GM18520 (cell line): ENCODE results near the gene TBC1D30.

ENCODE experiments used
- ATAC-seq: cut with Tn5 transposase; IDR thresholded peaks from one replicate; pipeline ENCODE4 v1.9.1; 2021; ENCODE audit not compliant: unreplicated experiment

The TBC1D30 gene

DNA sequence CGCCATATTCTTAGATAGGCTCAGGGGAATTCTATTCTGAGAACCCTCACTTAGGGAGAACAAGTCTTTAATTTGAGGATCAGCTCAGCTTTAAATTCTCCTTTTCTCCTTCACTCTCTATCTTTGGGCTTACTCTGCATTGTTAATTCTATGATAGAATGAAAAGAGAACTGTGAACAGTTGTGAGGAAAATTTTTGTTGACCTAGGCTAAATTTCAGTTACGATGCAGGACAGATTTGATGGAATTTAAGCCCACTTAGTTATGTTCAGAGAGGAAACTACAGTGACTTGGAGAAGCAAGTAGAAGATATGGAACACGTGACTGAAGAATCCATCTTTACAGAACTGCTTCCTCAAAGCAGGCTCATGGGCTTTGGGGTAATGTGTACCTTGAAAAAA lies 82.7 kb downstream of the TBC1D30 start:
- ATAC-seq: no peak

DNA sequence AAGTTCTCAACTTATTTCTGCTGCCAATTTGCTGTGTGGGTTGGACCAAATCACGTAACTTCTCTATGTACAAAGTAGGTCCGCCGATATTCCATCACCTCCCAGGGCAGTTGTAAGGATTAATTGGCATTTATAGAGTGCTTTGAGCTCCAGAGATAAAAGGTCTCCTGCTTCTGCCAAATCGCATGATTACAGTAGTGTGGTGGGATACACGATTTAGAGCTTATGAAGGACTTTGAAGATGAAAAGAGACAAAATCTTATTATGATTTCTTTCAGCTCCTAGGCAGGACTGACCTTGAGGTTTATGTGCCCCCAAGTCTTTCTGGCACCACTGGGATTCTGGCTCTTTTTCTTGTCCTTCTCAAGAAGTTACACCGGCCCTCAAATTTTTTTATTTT lies 84.7 kb downstream of the TBC1D30 start:
- no peak for ATAC-seq

DNA sequence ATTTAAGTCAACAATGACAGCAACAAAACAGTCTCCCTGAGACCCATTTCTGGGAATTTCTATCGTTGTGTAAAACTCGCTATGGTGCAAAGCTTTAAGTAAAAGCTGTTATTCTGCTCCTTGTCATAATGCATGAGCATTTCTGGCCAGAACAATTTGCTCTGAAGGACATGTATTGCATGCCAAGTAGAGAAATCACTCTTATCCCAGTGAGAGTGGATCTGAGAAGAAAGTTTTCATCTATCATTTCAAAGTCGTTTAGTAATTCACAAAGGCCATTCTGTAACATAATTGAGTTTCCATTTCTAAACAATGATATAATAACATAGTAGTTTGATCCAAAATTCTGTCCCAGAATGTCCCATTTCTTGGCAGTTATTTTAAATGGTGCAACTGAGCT lies 86.6 kb downstream of the TBC1D30 start:
- ATAC-seq: no peak

DNA sequence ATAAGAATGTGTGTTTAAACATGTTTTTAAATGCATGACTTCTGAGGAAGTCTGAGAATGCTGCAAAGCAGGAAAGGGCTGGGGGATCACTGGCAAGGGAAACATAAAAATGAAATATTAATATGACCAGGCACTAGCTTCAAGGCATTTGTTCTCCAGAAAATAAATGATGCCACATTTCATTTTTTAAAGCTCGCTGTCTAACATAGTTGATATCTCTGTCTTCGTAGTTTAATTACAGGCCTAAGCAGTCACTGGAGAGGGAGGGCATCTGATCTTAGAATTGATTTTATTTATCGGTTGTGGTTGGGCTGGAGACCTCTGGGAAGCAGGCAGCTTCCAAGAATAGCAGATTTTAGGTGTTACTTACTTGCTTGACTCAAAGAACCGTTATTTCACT lies 87.5 kb downstream of the TBC1D30 start:
- ATAC-seq: no peak

DNA sequence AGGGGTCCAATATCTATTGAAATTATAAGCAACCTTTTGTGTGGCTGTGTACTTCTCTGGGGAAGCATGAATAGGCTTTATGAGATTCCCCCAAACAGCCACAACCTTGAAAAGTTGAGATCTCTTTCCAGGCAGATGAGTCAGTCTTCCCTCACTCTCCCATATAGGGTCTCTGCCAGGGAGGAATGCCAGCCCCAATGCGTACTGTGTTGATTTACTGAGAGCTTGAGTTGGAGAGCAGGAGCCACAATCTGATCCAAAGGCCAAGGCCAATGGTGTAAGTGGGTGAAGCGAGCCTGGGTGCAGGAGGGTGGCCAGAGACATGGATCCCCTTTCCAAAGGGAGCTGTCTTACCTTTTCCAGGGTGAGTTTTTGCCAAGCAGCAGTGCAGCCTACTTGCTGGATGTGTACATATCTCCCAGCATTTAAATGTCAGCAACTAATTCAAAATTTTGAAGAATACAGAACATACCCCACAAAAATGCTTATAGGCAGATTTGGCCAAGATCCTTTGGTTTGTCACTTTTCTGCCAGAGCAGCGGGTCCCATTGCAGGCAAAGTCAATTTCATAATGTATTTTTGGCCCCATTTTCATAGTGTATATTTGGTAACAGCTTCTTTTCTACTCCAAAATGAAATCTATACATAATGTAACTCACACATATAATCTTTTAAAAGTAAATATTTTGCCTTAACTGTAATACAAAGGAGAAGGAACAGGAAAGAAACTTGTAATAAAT lies 88.2 kb downstream of the TBC1D30 start:
- ATAC-seq: no peak

DNA sequence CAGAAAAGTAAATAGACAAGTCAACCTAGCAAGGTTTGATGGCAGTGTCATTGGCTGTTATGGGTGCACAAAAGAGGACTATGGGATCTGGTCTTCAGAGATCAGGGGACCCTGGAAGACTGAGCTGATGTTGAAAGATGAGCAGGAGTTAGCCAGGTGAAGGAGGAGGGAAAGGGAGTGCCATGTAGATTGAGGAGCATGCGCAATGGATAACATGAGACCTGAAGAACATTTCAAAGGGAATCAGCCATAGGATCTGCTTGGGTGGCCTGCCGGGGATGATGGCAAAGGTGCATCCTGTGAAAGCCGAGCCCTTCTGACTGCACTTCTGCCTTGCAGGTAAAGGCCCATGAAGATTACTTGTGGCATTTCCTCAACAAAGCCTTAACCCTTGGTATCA lies 90.8 kb downstream of the TBC1D30 start:
- ATAC-seq: no peak

DNA sequence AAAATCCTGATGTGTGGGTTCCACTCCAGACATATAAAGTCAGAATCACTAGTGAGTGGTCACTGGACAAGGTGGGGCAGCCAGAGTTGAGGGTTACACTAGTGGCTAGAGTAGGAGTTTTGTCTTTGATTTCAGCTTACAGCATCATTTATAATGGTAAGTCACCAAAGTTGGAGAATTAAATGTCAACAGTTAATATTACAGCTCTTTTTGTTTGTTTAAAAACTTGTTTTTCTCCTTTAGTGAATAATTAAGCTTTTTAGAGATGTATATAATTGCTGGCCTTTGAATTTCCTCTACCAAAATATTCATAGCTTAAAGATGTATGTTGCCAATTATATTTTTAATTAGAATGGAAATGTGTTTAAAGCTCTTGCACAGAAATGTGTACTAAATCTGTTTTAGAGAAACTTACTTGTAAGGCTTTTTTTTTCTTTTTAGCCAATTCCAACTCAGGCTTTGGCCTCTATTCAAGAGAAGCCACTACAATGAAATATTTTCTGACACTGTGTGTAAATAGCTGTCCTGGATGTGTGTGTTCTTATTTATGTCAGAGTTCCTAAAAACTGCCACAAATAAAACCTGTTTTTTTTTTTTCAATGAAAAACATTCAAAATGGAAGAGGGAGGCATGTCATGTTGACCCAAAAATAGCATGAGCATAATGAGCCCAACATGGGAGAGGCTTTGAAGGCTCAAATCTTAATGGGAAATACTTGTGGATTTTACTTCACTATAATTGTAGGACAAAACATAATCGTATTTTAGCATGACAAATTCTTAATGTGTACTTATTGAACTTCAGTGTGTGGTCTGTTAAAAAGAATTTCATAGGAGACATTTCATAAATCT lies 92.2 kb downstream of the TBC1D30 start:
- ATAC-seq: no peak

DNA sequence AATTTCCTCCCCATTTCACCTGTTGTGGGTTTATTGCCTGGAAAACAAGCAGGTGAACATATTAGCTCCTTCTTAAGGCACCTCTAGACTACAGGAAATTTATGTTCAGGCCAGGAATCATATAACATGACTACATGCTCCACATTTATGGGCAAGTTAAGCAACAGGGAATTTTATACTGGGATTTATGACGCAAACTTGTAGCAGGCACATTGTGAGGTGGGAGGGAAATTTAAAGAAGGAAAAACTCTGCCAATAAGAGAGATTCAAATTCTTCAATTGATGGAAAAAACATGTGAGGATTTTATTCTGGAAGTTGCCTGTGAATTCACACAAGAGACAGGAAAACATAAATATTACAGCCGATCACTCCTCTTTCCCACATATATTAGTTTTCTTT lies 93.9 kb downstream of the TBC1D30 start:
- ATAC-seq: no peak

DNA sequence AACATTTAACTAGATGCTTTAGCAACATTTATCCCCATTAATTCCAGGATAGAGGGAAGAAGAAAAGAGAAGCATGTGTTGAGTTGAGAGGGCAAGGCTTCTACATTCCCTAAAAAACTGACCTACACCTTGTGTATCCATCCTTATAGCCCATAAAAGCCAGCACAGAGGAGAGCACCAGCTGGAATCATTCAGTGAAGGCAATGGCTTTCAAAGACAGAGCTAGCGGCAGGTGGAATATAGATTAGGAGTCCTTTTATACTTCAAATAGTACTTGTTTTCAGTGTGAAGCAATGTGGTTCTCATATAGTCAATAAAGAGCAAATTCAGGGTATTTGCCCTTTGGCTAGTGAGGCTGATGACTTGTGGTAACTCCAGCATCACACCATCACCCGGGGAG lies 94.4 kb downstream of the TBC1D30 start:
- no peak for ATAC-seq

DNA sequence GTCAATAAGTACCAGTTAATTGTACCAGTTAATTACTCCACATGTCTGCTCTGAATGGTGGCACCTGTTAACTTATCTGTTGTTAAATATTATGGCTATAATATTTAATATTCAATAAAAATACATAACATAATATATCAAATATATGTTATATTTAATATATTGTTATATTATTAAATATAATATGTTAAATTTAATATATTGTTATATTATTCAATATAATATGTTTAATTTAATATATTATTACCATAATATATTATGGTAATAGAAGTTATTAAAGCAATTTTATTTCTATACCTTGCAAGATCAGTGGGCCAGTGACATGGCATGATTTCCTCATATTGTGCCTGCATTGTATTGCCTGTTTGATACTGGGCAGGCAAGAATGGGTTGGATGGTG lies 98.4 kb downstream of the TBC1D30 start:
- no peak for ATAC-seq

DNA sequence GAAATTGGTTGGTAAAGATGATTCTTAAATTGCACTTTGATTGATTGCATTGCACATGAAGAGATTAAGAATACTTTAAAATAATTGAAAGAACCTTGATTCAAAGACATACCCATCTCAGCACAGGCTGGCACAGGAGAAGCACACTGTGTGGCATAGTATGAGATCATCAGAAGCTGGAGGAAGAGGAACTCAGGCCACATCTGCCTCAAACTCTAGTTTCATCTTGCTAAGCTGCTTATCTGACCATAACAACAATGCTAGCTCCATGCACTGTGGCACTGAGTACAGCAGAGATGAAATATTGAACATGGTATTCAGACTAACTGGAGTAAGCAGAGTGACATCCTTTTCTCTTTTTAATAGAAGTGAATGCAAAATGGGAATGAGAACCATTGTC lies 99.1 kb downstream of the TBC1D30 start:
- ATAC-seq: no peak
